ENCODE data around the gene DEDD.

The DEDD gene

GRCh38 chr1:161091796-161092507, 40.5 kb downstream of the DEDD start:
- no peak overlapping the region for H2AFZ ChIP-seq (ENCODE audit: low read depth, low read length)
- H3K4me2 ChIP-seq (ENCODE audit: low read length) = no peak overlapping the region
- H3K27me3 ChIP-seq (ENCODE audit: low read depth, low read length) = no peaks in the 10 kb centered on the region
- H3K4me1 ChIP-seq (ENCODE audit: low read length) = peaks cover 42% of the 10 kb centered on the region
- H4K20me1 ChIP-seq (ENCODE audit: insufficient read depth, low read length) = no peaks in the 10 kb centered on the region
- H3K27ac ChIP-seq (ENCODE audit: low read length) = no peak overlapping the region
- no peak overlapping the region for H3K4me3 ChIP-seq (ENCODE audit: low read length)
- TF ChIP-seq CTCF (IDR thresholded peaks at IDR 0.05; ENCODE audit: low read depth, low read length) = no peak
- no peak for TF ChIP-seq EZH2phosphoT487 (IDR thresholded peaks at IDR 0.05; ENCODE audit: low read depth)
- no peaks in the 10 kb centered on the region for H3K79me2 ChIP-seq (ENCODE audit: low read length)
- H3K9me3 ChIP-seq (ENCODE audit: insufficient read depth, low read length) = no peaks in the 10 kb centered on the region
- H3K9ac ChIP-seq (ENCODE audit: low read length) = no peak overlapping the region
- no peaks in the 10 kb centered on the region for H3K36me3 ChIP-seq (replicated peaks; ENCODE audit: low read depth, low read length)

- TF ChIP-seq EZH2phosphoT487 (IDR thresholded peaks at IDR 0.05; ENCODE audit: low read depth) = no peak
- no peak for TF ChIP-seq CTCF (IDR thresholded peaks at IDR 0.05; ENCODE audit: low read depth, low read length)
- H3K36me3 ChIP-seq (replicated peaks; ENCODE audit: low read depth, low read length) = no peaks in the 10 kb centered on the region
- peaks cover 34% of the 10 kb centered on the region for H3K4me1 ChIP-seq (ENCODE audit: low read length)
- no peaks in the 10 kb centered on the region for H3K27me3 ChIP-seq (ENCODE audit: low read depth, low read length)
- no peak overlapping the region for H3K4me3 ChIP-seq (ENCODE audit: low read length)
- H3K9ac ChIP-seq (ENCODE audit: low read length) = no peak overlapping the region
- H4K20me1 ChIP-seq (ENCODE audit: insufficient read depth, low read length) = no peaks in the 10 kb centered on the region
- no peaks in the 10 kb centered on the region for H3K79me2 ChIP-seq (ENCODE audit: low read length)
- H3K27ac ChIP-seq (ENCODE audit: low read length) = no peak overlapping the region
- H3K9me3 ChIP-seq (ENCODE audit: insufficient read depth, low read length) = no peaks in the 10 kb centered on the region
- no peak overlapping the region for H3K4me2 ChIP-seq (ENCODE audit: low read length)
- H2AFZ ChIP-seq (ENCODE audit: low read depth, low read length) = no peak overlapping the region
Measured at GRCh38 chr1:161091093-161091492, 41.4 kb downstream of the DEDD start.

GRCh38 chr1:161090617-161091016, 41.9 kb downstream of the DEDD start:
- TF ChIP-seq EZH2phosphoT487 (IDR thresholded peaks at IDR 0.05; ENCODE audit: low read depth) (no peak), CTCF (IDR thresholded peaks at IDR 0.05; ENCODE audit: low read depth, low read length) (no peak)
- no peaks in the 10 kb centered on the region for H3K9me3 ChIP-seq (ENCODE audit: insufficient read depth, low read length)
- no peak overlapping the region for H2AFZ ChIP-seq (ENCODE audit: low read depth, low read length)
- no peak overlapping the region for H3K4me3 ChIP-seq (ENCODE audit: low read length)
- H3K27me3 ChIP-seq (ENCODE audit: low read depth, low read length) = no peaks in the 10 kb centered on the region
- H3K36me3 ChIP-seq (replicated peaks; ENCODE audit: low read depth, low read length) = no peaks in the 10 kb centered on the region
- H3K9ac ChIP-seq (ENCODE audit: low read length) = no peak overlapping the region
- H3K27ac ChIP-seq (ENCODE audit: low read length) = no peak overlapping the region
- no peaks in the 10 kb centered on the region for H4K20me1 ChIP-seq (ENCODE audit: insufficient read depth, low read length)
- H3K79me2 ChIP-seq (ENCODE audit: low read length) = no peaks in the 10 kb centered on the region
- peaks cover 29% of the 10 kb centered on the region for H3K4me1 ChIP-seq (ENCODE audit: low read length)
- no peak overlapping the region for H3K4me2 ChIP-seq (ENCODE audit: low read length)

GRCh38 chr1:161089938-161090337, 42.5 kb downstream of the DEDD start:
- no peak overlapping the region for H3K4me3 ChIP-seq (ENCODE audit: low read length)
- H3K4me1 ChIP-seq (ENCODE audit: low read length) = peaks cover 22% of the 10 kb centered on the region
- no peaks in the 10 kb centered on the region for H3K79me2 ChIP-seq (ENCODE audit: low read length)
- no peak for TF ChIP-seq EZH2phosphoT487 (IDR thresholded peaks at IDR 0.05; ENCODE audit: low read depth)
- TF ChIP-seq CTCF (IDR thresholded peaks at IDR 0.05; ENCODE audit: low read depth, low read length) = no peak
- H2AFZ ChIP-seq (ENCODE audit: low read depth, low read length) = no peak overlapping the region
- no peaks in the 10 kb centered on the region for H4K20me1 ChIP-seq (ENCODE audit: insufficient read depth, low read length)
- no peaks in the 10 kb centered on the region for H3K9me3 ChIP-seq (ENCODE audit: insufficient read depth, low read length)
- no peak overlapping the region for H3K27ac ChIP-seq (ENCODE audit: low read length)
- H3K4me2 ChIP-seq (ENCODE audit: low read length) = no peak overlapping the region
- no peak overlapping the region for H3K9ac ChIP-seq (ENCODE audit: low read length)
- no peaks in the 10 kb centered on the region for H3K36me3 ChIP-seq (replicated peaks; ENCODE audit: low read depth, low read length)
- no peaks in the 10 kb centered on the region for H3K27me3 ChIP-seq (ENCODE audit: low read depth, low read length)

All from OCI-LY3 (cell line).